WI38 (cell line): ENCODE measurements around the gene TMEM88.

Experiments used
- H3K4me3 ChIP-seq: 2 replicates; pipeline ENCODE4 v1.5.1; 2011; ENCODE audit warnings: low read depth, mild to moderate bottlenecking, control low read depth, low read length
- CTCF ChIP-seq: IDR thresholded peaks from 2 replicates; pipeline ENCODE4 v1.5.1; 2012; ENCODE audit warnings: low read depth, mild to moderate bottlenecking, control low read depth, low read length

TMEM88 gene

DNA sequence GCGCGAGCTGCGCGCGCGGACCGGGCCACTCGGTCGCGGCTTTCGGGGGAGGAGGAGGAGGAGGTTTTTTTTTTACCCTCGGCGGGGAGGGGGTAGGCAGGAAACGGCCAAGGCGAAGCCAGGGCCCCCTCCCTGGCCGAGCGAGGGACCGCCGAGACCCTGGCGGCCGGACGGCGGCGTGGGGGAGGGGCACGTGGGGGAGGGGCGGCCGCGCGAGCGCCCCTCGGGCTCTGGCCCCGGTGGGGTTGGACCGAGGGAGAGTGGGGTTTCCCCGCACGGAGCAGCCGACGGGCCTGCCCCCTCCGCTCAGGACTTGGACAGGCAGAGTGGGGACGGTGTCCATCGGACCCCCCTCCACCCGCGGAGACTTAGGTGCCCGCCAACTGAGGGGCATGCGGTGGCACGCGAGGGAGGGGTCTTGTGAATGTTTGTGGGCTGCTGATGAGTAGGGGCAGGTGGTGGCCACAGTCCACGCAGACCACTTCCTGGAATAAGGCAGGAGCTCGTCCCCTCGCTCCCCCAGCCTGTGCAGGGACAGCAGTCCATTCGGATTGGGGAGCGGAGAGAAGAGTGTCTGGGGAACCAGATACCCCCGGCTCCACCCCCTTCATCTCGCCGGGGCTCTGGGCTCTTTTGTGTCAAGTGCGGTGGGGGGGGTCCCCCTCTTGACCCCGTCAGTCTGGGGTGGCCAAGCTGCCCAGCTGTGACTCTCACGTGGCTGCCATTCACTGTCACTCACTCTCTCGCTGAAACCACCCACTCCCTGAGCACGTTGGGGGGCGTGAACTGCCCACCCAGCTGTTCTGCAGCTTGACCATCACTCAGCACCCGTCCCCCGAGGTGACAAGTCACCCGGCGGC lies 30.7 kb downstream of the TMEM88 start:
- no peak for TF ChIP-seq CTCF
- H3K4me3 ChIP-seq = peak overlapping the region; percentile 80

DNA sequence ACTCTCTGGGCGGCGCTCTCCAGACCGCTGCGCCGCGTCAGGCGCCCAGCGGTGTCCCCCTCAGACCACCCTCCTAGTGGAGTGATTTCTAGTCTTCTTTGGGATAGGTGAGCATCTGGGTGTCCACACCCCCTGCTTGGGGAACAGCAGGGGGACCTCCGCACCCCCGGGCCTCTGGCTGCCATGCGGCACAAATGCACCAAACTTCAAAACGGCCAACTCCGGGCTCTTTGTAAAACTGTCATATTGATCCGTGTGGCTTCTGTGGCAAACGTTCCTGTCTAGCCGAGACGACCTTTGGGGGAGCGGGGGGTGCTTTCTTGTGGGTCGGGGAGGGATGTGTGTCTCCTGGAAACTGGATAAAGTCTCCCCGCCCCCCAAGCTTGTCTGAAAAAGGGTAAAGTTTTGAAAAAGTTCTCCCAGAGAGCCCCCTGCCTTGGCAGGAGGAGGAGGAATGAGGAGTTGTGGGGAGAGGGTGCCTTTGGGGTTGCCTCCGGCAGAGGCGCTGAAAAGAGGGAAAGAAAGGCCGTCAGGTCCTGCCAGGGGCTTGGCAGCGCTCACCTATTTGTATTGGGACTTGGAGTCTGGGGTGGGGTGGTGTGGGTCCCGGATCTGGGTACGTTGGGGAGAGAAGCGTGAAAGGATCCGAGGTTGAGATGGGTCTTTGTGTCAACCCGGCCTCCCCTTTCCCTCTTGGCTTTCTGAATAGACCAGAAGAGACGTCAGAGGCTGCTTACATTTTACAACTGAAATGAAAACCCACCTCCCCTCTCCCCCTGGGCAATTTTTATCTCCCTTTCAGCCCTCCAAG lies 31.6 kb downstream of the TMEM88 start:
- peak overlapping the region; percentile 80 for H3K4me3 ChIP-seq
- TF ChIP-seq CTCF = no peak

DNA sequence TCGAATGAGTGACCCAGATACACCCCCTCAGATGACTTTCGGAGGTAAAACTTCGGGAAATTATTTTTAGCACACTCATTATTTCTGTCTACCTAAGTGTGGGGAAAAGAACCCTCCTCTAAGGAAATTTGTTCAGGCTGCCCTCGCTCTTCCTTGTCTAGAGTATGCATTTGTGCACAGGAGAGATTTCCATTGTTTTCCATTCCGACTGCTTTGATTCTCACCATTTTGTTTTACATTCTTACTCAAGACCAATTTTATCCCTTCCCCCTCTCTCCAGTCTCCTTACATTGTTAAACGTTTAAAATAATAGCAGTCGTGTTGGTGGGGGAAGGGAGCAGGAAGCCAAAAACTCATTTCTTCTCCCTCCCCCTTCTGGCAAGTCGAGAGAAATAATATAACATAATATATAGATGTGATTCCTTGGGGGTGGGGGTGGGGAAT lies 32.2 kb downstream of the TMEM88 start:
- no peak for TF ChIP-seq CTCF
- H3K4me3 ChIP-seq = peak overlapping the region; percentile 80

GRCh38 chr17:7887482-7888183 lies 32.8 kb downstream of the TMEM88 start:
- no peak for TF ChIP-seq CTCF
- H3K4me3 ChIP-seq = peak overlapping the region; percentile 80

DNA sequence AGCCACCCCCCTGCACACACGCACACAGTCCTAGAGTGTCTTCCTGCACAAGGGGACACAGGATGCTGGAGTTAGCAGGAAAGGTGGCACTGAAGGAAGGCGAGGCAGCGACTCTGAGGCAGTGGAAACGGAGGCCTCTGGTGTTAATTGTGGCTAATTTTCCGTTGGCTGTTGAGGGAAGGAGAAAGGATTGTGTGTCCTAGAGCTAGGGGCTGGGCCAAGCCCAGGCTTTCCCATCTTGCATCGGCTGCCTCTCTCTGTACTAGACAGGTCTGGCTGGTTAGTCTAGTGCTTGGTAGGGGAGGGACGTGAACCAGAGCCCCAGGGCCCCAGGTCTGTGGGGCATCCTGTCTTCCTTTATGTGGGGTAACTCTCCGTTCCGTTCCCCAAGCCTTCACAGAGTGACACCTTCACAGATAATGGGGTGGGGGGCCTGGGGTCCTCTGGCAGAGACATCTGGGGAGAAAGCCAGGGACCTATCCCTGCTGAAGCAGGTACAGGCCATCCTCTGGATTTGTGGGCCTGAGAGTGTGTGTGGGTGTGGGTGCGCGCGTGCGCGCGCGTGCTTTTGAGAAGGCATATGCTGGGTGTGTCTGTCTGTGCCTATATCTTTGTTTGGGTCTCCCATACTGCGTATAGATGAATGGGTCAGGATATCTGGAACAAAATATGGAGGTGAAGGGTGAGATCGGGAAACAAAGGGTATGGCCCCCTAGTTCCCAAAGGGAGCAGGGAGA lies 33.5 kb downstream of the TMEM88 start, which contains the start of gene CHD3:
Gene CHD3 (plus strand): TSS at position 606 of the 737 bp plus-strand sequence. CDS start 212 bp downstream, outside the sequence.
- H3K4me3 ChIP-seq = peak within 1 kb of the TSS; percentile 62
- TF ChIP-seq CTCF = no peak

GRCh38 chr17:7889166-7889955 lies 34.5 kb downstream of the TMEM88 start:
- peak; percentile 40; the same call in 1 of the 2 replicates for TF ChIP-seq CTCF
- no peak overlapping the region for H3K4me3 ChIP-seq
